Uterus (tissue), 4 donors: Measurements from ENCODE around the gene OTOP2. TPM values are rescaled to one million over a fixed set of nuclear protein-coding genes. Genes with fewer than 3 reads are reported as not detected.
"Not testable (repeated sequence)": the region's sequence is repeated elsewhere in the genome, so short reads cannot be mapped to it uniquely, and the experiment has no call there.

Source experiments
- DNase-seq, 2 donors: peaks; one replicate each; pipeline ENCODE4 v3.0.0-alpha.2; 2019 to 2020
- H3K27ac ChIP-seq, 2 donors: fragments of 200-600 bp; sonication (generic); 1 replicate in 1 of 2; 2 replicates in 1 of 2; pipeline ENCODE4 v1.5.1; 2016 to 2018
- H3K27me3 ChIP-seq, 2 donors: fragments of 200-600 bp; sonication (generic); one replicate each; pipeline ENCODE4 v1.5.1; 2018 to 2019; ENCODE audit warnings: control low read depth in 1 of 2
- H3K36me3 ChIP-seq, 2 donors: fragments of 200-600 bp; sonication (generic); one replicate each; pipeline ENCODE4 v1.5.1; 2019; ENCODE audit warnings: control low read depth in 1 of 2
- H3K4me1 ChIP-seq, 2 donors: fragments of 200-600 bp; sonication (generic); one replicate each; pipeline ENCODE4 v1.5.1; 2018 to 2019; ENCODE audit warnings: control low read depth in 1 of 2
- H3K4me3 ChIP-seq, 2 donors: fragments of 200-600 bp; sonication (generic); 1 replicate in 1 of 2; 2 replicates in 1 of 2; pipeline ENCODE4 v1.5.1; 2018 to 2019; ENCODE audit warnings: mild to moderate bottlenecking in 1 of 2
- H3K9me3 ChIP-seq, 2 donors: fragments of 200-600 bp; sonication (generic); one replicate each; pipeline ENCODE4 v1.5.1; 2019; ENCODE audit warnings: control low read depth in 1 of 2
- CTCF ChIP-seq, 4 experiments: fragments of 200-600 bp in 2 of 4; fragments of 450-650 bp in 2 of 4; sonication (generic) in 2 of 4; IDR thresholded peaks; one replicate each; pipeline ENCODE4 v1.5.1; 2016 to 2019; ENCODE audit warnings: antibody characterized with exemption in 4 of 4, mild to moderate bottlenecking in 2 of 4, moderate library complexity in 1 of 4
- POLR2A ChIP-seq, 2 donors: fragments of 450-650 bp; IDR thresholded peaks; one replicate each; pipeline ENCODE4 v1.6.1; 2016; ENCODE audit warnings: antibody characterized with exemption in 2 of 2, mild to moderate bottlenecking in 1 of 2, moderate library complexity in 1 of 2
- intact Hi-C: fragments of 100-400 bp; cut with DNase I; formaldehyde crosslinking; loops from one replicate; pipeline ENCODE4 v1.15.1; 2023; ENCODE audit warnings: low total_unique reads
- total RNA-seq, 4 donors: library from RNA; depleted of rRNA in 3 of 4; stranded (reverse); fragments of >200 nt in 3 of 4; gene quantifications; one replicate each; pipeline versions ENCODE4 v1.1.0 to v1.2.4, GENCODE V29; 2014 to 2023
- donor health status: DM: yes; HTN: yes; CAD: no.

The OTOP2 gene
- total RNA-seq, 4 donors from 2014 or later = 0.46 TPM; not detected in 3

- TF ChIP-seq CTCF (IDR thresholded peaks at IDR 0.05) (no peak), POLR2A (IDR thresholded peaks at IDR 0.05) (no peak)
- peak overlapping the region; percentile 75 to 86 for H3K27ac ChIP-seq
- intact Hi-C loops = no loop called here
- H3K36me3 ChIP-seq = no peaks in the 10 kb centered on the region
- H3K9me3 ChIP-seq = no peaks in the 10 kb centered on the region
- DNase-seq = no peak
- peak overlapping the region; percentile 49 to 53 for H3K4me3 ChIP-seq
- no peaks in the 10 kb centered on the region for H3K27me3 ChIP-seq
- H3K4me1 ChIP-seq = peaks cover 0 to 5% of the 10 kb centered on the region in 2 donors
These were observed 57.4 kb downstream of the OTOP2 start for GRCh38 chr17:74981318-74981978.

- Histone ChIP-seq H3K9me3 (no peaks in the 10 kb centered on the region), H3K27me3 (no peaks in the 10 kb centered on the region), H3K4me3 (peak overlapping the region; percentile 49 to 53), H3K4me1 (peaks cover 0 to 9% of the 10 kb centered on the region in 2 donors), H3K27ac (peak overlapping the region; percentile 75 to 86), H3K36me3 (no peaks in the 10 kb centered on the region)
- TF ChIP-seq CTCF (IDR thresholded peaks at IDR 0.05) (peak in 3 of 4 experiments; percentile 14 to 40 (median 16)), POLR2A (IDR thresholded peaks at IDR 0.05) (peak; percentile 50 to 86)
- peak; percentile 68 to 69 for DNase-seq
- intact Hi-C loops = no loop called here
These were observed 58.0 kb downstream of the OTOP2 start for GRCh38 chr17:74981979-74982662.

GRCh38 chr17:74982663-74983313 is 58.7 kb downstream of the OTOP2 start:
- Histone ChIP-seq H3K4me3 (peak overlapping the region; percentile 49 to 53), H3K27ac (peak overlapping the region; percentile 75 to 86)
- H3K27me3 ChIP-seq, H3K4me1 ChIP-seq, intact Hi-C loops, H3K36me3 ChIP-seq, H3K9me3 ChIP-seq, DNase-seq: not testable (repeated sequence)

Other genes with a start within 250 kb of the OTOP2 start
- under 1 TPM in 2 of 4 donors, not detected in 2; 0.27 to 0.41 TPM for gene CD300LF, start 211.3 kb upstream of the OTOP2 start, total RNA-seq
- gene RAB37, start 187.0 kb upstream of the OTOP2 start, total RNA-seq = 1 to 10 TPM in 3 of 4 donors, under 1 TPM in 1; under 0.01 to 5.0 (median 1.7) TPM
- gene NHERF1, start 175.6 kb upstream of the OTOP2 start, total RNA-seq = 10 to 100 TPM in 3 of 4 donors, 1 to 10 TPM in 1; 3.3 to 16.9 (median 12.0) TPM
- gene NAT9, start 147.9 kb upstream of the OTOP2 start, total RNA-seq = 10 to 100 TPM in 3 of 4 donors, 1 to 10 TPM in 1; 5.4 to 53.3 (median 33.9) TPM
- under 1 TPM in 2 of 4 donors, not detected in 2; 0.55 to 0.90 TPM for gene GRIN2C, start 64.4 kb upstream of the OTOP2 start, total RNA-seq
- gene FDXR, start 51.3 kb upstream of the OTOP2 start, total RNA-seq = 10 to 100 TPM in 1 of 4 donors, 1 to 10 TPM in 2, not detected in 1; 5.1 to 13.4 (median 7.2) TPM
- gene FADS6, start 30.6 kb upstream of the OTOP2 start, total RNA-seq = not detected
- gene USH1G, start 1.0 kb upstream of the OTOP2 start, total RNA-seq = 1 to 10 TPM in 2 of 4 donors, not detected in 2; 1.5 to 6.1 TPM
- gene OTOP3, start 11.6 kb downstream of the OTOP2 start, total RNA-seq = not detected
- gene HID1, start 48.5 kb downstream of the OTOP2 start, total RNA-seq = 10 to 100 TPM in 2 of 4 donors, 1 to 10 TPM in 2; 4.4 to 46.2 (median 22.6) TPM
- 10 to 100 TPM in 1 of 4 donors, 1 to 10 TPM in 3; 4.7 to 25.4 (median 6.7) TPM for gene CDR2L, start 63.4 kb downstream of the OTOP2 start, total RNA-seq
- 10 to 100 TPM; 18.2 to 26.4 (median 20.8) TPM for gene MRPL58, start 88.4 kb downstream of the OTOP2 start, total RNA-seq
- 100 to 1,000 TPM; 117 to 282 (median 168) TPM for gene ATP5PD, start 122.7 kb downstream of the OTOP2 start, total RNA-seq
- 10 to 100 TPM in 2 of 4 donors, 1 to 10 TPM in 2; 2.4 to 39.0 (median 15.0) TPM for gene KCTD2, start 123.0 kb downstream of the OTOP2 start, total RNA-seq
- gene SLC16A5, start 163.7 kb downstream of the OTOP2 start, total RNA-seq = 10 to 100 TPM in 2 of 4 donors, 1 to 10 TPM in 1, not detected in 1; 4.1 to 17.5 (median 12.1) TPM
- 1 to 10 TPM in 2 of 4 donors, under 1 TPM in 2; 0.29 to 9.2 (median 2.0) TPM for gene ARMC7, start 185.7 kb downstream of the OTOP2 start, total RNA-seq
- gene NT5C, start 207.5 kb downstream of the OTOP2 start, total RNA-seq = 10 to 100 TPM; 30.2 to 60.0 (median 44.9) TPM
- 10 to 100 TPM in 2 of 4 donors, 1 to 10 TPM in 2; 3.6 to 46.8 (median 11.6) TPM for gene JPT1, start 230.2 kb downstream of the OTOP2 start, total RNA-seq